ENCODE data around the gene MICALL2.

The MICALL2 gene

DNA sequence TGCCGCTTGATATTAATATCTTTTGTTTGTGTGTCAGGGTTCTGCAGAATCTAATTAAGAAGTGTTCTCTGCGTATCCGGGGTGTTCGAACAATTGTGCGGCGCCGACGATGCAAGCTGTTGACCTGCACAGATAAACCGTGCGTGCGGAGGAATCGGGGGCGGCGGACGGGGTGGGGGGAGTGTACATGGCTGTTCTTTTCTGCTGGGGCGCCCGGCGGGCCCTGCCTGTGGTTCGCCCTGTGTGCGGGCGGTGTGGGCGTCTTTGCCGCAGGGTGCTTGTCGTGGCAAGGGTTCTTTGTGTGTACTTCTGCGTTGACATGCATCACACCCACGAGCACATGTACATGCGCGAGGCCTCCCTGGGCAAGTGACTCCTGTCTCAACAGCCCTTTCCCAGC lies 47.9 kb downstream of the MICALL2 start:
- no peak for DNase-seq

DNA sequence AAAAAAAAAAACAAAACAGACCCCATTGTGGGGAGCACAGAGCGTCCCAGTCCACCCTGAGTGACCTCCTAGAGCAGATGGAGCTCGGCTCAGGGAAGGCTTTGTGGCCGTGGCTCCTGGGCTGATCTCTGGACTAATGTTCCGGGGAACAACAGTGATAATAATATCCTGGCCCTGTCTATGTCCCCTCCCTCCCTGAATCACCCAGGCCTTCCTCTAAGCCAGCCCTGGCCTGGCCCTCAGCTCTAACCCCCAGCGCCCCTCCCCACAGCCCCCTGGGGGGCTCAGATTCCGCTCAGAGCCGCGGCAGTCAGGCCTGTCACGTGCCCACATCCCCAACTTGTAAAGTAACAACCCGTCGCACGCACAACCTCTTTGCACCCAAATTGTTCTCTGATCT lies 48.3 kb downstream of the MICALL2 start:
- DNase-seq = no peak

GRCh38 chr7:1409555-1409954 lies 49.7 kb downstream of the MICALL2 start:
- DNase-seq = no peak

DNA sequence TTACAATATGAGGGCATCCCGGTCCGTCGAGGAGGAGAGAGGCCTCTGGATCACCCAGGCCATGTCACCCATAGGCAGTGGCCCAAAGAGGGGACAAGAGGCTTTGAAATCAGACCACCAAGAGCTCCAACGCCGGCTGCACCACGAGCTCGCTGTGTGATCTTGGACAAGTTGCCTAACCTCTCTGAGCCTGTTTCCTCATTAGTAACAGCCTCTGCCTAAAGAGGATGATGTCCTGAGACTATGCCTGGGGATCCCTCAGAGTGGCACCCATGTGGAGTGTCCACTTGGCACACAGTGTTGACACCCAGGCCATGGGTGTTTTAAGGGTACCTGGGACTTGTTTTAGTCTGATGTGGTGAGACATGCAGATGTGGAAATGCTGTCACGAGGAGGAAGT lies 50.8 kb downstream of the MICALL2 start:
- no peak for DNase-seq

DNA sequence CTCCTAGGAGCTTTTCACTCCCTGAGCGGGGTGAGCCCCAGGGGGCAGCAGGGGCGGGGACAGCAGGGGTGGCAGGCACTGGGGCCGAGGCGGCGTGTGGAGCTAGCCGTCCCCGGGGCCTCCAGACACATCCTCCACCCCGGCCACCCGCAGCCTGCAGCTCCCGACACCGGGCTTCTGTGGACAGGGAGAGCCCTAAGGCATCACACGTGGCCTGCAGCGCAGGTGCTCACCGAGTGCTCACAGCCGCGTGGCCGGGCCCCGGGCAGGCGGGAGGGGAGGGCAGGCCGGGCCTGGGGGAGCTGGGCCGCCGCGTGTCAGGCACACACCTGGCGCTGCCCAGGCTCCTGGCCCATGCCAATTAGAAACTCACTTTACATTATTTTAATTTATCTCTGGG lies 51.4 kb downstream of the MICALL2 start:
- DNase-seq = no peak

- DNase-seq = no peak
Measured at GRCh38 chr7:1404898-1405548, 54.2 kb downstream of the MICALL2 start.

DNA sequence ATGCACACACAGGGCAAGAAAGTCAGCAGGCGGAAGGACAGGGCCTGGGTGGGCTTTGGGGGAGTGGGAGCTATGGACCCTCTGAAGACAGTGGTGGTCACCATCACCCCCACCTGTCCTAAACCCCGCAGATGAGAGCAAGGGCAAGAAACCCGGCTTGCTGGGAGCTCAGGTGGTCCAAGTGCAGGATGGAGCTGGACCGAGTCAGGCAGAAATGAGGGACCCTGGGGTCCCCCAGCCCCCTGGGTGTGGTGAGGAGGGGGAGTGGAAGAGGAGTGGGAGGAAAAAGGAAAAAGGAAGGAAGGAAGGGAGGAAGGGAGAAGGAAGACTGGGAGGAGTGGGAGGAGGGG lies 54.8 kb downstream of the MICALL2 start:
- no peak for DNase-seq

GRCh38 chr7:1403638-1404459 lies 55.4 kb downstream of the MICALL2 start:
- DNase-seq = no peak

GRCh38 chr7:1402791-1403637 lies 56.3 kb downstream of the MICALL2 start:
- DNase-seq = no peak

- no peak for DNase-seq
Measured at GRCh38 chr7:1402110-1402790, 57.0 kb downstream of the MICALL2 start.

GRCh38 chr7:1401011-1401410 lies 58.3 kb downstream of the MICALL2 start:
- no peak for DNase-seq

GRCh38 chr7:1400371-1400770 lies 58.9 kb downstream of the MICALL2 start:
- no peak for DNase-seq

- no peak for DNase-seq
Measured at GRCh38 chr7:1397491-1398327, 61.6 kb downstream of the MICALL2 start.

DNA sequence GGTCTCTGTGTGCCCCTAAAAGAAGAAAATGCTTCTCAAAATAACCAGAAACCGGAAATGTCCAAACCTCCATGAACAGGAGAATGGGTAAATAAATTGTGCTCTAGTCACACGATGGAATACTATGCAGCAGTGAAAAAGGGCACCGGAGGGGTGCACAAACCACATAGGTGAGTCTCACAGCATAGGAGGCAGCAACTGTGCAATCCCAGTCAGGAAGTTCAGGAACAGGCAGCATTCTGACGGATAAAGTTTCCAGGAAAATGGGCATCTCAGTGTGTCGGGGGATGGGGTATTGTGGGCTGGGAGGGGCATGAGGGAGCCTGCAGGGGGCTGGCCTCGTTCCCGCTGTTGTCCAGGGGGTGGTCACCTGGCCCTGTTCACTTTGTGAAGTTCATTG lies 63.1 kb downstream of the MICALL2 start:
- DNase-seq = no peak

- DNase-seq = no peak
Measured at GRCh38 chr7:1395211-1396070, 63.8 kb downstream of the MICALL2 start.

DNA sequence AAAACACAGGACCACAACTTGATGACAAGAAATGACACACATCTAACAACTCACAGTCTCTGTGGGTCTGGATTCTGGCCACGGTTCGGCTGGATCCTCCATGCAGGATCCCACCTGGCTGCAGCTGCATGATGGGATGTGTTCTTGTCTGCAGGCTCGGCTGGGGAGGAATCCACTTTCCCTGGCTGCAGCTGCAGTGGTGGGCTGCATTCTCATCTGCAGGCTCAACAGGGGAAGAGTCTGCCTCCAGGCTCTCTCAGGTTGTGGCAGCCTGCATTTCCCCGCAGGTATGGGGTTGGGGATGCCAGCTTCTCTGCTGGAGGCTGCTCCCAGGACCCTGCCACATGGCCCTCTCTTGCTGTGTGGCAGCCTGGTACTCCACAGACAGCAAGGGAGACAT lies 64.9 kb downstream of the MICALL2 start:
- DNase-seq = no peak

DNA sequence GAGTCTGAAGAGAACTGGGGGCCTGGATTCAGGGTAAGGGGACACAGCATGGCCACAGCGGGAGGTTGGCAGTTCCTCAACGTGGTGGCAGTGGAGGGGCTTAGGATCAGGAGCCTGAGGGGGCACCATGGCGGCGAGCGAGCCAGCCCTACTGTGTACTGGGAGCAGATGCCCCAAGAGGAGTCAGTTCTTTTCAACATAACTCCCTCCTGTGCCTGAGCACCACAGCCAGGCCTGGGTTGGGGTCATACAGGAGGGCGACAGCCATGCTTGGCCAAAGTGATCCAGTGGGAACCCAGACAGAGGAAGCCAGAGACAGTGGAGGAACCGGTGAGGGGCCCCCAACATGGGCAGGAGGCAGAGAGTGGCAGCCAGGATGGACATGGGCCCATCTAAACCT lies 65.8 kb downstream of the MICALL2 start:
- no peak for DNase-seq

DNA sequence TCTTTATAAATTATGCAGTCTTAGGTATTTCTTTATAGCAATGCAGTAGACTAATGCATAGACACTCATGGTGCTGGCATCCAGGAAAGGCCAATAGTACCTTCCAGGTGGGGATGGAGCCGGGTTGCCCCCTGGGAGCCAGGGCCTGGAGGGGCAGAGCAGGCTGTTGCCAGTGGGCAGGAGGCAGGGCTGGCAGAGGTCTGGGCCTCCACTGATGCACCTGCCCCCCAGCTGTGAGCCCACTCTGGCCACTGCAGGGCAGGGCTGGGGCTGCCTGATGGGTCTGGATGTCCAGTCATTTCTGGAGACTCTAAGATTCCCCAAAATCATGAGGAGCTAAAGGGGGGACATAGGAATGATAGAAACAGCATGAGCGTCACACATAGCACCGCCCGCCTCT lies 66.7 kb downstream of the MICALL2 start:
- DNase-seq = no peak

GRCh38 chr7:1391449-1391848 lies 67.8 kb downstream of the MICALL2 start:
- no peak for DNase-seq

- no peak for DNase-seq
Measured at GRCh38 chr7:1388703-1389335, 70.5 kb downstream of the MICALL2 start.
